Astrocyte (in vitro differentiated cells and primary cell): ENCODE measurements around the gene ARHGDIA. TPM values are rescaled to one million over a fixed set of nuclear protein-coding genes. Genes with fewer than 3 reads are reported as not detected.

Source experiments
- DNase-seq: peaks from one replicate; pipeline ENCODE4 v3.0.0-alpha.2; 2010; ENCODE audit warnings: low read depth
- FAIRE-seq: peaks from 2 replicates; lab custom pipeline; 2011; peaks lifted over from hg19 to GRCh38; lab: Jason Lieb, UNC
- H2AFZ ChIP-seq: 2 replicates; pipeline ENCODE4 v1.6.0; 2012; ENCODE audit warnings: low read depth, low read length, inconsistent platforms
- H3K27ac ChIP-seq: 2 replicates; pipeline ENCODE4 v1.5.1; 2011; ENCODE audit warnings: low read depth, low read length, inconsistent platforms
- H3K27me3 ChIP-seq: 2 replicates; pipeline ENCODE4 v1.6.0; 2011; ENCODE audit warnings: low read length, inconsistent platforms; ENCODE audit not compliant: insufficient read depth
- H3K36me3 ChIP-seq: 2 replicates; pipeline ENCODE4 v1.5.1; 2011; ENCODE audit warnings: low read length, inconsistent platforms; ENCODE audit not compliant: insufficient read depth
- H3K4me1 ChIP-seq: 2 replicates; pipeline ENCODE4 v1.5.1; 2011; ENCODE audit warnings: low read length, inconsistent platforms; ENCODE audit not compliant: insufficient read depth
- H3K4me2 ChIP-seq: 2 replicates; pipeline ENCODE4 v1.6.0; 2012; ENCODE audit warnings: low read length, inconsistent platforms
- H3K4me3 ChIP-seq: 2 replicates; pipeline ENCODE4 v1.5.1; 2011; ENCODE audit warnings: low read depth, mild to moderate bottlenecking, low read length, inconsistent platforms; ENCODE audit not compliant: insufficient read depth
- H3K79me2 ChIP-seq: 2 replicates; pipeline ENCODE4 v1.6.0; 2012; ENCODE audit warnings: mild to moderate bottlenecking, low read length, inconsistent platforms; ENCODE audit not compliant: insufficient read depth
- H3K9ac ChIP-seq: 2 replicates; pipeline ENCODE4 v1.6.0; 2012; ENCODE audit warnings: mild to moderate bottlenecking, low read length, inconsistent platforms
- H3K9me3 ChIP-seq: 2 replicates; pipeline ENCODE4 v1.5.1; 2012; ENCODE audit warnings: low read depth, mild to moderate bottlenecking, low read length, inconsistent platforms; ENCODE audit not compliant: insufficient read depth
- H4K20me1 ChIP-seq: 2 replicates; pipeline ENCODE4 v1.6.0; 2012; ENCODE audit warnings: low read length, inconsistent platforms; ENCODE audit not compliant: insufficient read depth
- H3K27ac Mint-ChIP-seq: one replicate; pipeline ENCODE4 v1.8.0; 2021; ENCODE audit warnings: mild to moderate bottlenecking, mixed read lengths; ENCODE audit not compliant: unreplicated experiment
- H3K27me3 Mint-ChIP-seq: one replicate; pipeline ENCODE4 v1.8.0; 2021; ENCODE audit warnings: low read depth, mixed read lengths; ENCODE audit not compliant: unreplicated experiment
- H3K36me3 Mint-ChIP-seq: one replicate; pipeline ENCODE4 v1.8.0; 2021; ENCODE audit warnings: low read depth, mixed read lengths; ENCODE audit not compliant: unreplicated experiment
- H3K4me1 Mint-ChIP-seq: one replicate; pipeline ENCODE4 v1.8.0; 2021; ENCODE audit warnings: low read depth, mixed read lengths; ENCODE audit not compliant: unreplicated experiment
- H3K4me3 Mint-ChIP-seq: one replicate; pipeline ENCODE4 v1.8.0; 2021; ENCODE audit warnings: mild to moderate bottlenecking, moderate library complexity, mixed read lengths; ENCODE audit not compliant: unreplicated experiment
- H3K9me3 Mint-ChIP-seq: one replicate; pipeline ENCODE4 v1.8.0; 2021; ENCODE audit warnings: mild to moderate bottlenecking, mixed read lengths; ENCODE audit not compliant: unreplicated experiment
- EZH2 ChIP-seq: IDR thresholded peaks from 2 replicates; pipeline ENCODE4 v1.6.1; 2012; ENCODE audit warnings: mild to moderate bottlenecking, low read length, inconsistent platforms; ENCODE audit not compliant: insufficient read depth
- total RNA-seq: library from RNA; stranded (reverse); gene quantifications from 2 replicates; pipeline ENCODE4 v1.2.1, GENCODE V29; 2021
- TF ChIP-seq, protein P1 (sequence below): IDR thresholded peaks from 2 replicates; pipeline ENCODE4 v1.5.1; 2011; ENCODE audit warnings: low read depth, mild to moderate bottlenecking, inconsistent platforms, low read length, moderate library complexity; ENCODE audit not compliant: insufficient read depth

Gene ARHGDIA
- total RNA-seq, 1 donor from 2014 or later, result 352 TPM

DNA sequence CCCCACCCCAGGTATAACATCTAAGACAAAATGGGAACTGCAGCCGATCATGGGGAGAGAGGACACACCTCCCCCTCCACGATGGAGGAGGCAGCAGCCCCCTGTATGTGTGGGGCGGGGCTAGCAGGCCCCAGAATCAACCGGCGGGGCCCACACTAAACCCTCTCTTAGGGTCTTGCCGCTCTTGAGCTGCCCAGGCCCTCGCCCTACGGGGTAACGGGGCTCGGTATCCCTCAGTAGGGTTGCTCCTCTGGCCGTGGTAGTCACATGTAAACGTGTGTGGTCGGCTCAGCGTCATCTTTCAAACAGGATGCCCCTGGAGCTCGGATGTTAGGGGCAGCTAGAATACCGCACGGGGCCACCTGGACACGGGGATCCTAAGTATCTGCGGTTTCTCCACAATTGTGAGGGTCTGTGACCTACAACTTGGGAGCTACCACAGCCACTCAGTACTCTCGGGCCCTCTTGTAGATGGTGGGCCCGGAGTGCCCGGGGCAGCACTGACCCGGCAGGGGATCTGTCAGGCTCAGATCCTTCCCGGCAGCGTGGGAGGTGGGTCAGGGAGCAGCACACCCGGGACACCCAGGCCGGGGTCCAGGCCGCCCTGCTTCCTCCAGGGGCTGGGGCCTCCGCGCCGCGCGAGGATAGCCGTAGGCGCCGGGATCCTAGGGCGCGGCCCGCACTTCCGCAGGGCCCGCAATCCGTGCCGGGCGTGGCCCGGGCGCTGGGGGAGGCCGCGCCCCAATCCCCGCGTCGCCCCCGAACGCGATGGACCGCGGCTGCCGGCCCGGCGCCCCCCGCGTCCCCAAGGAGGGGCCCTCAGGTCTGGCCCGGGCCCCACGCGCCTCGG, 781 bp downstream of the ARHGDIA start:
- Histone ChIP-seq H3K79me2 (peaks cover 56% of the 10 kb centered on the region), H3K9ac (peak overlapping the region; percentile 96), H3K4me1 (peaks cover 37% of the 10 kb centered on the region), H3K27ac (peak overlapping the region; percentile 90), H2AFZ (no peak overlapping the region), H3K4me2 (peak overlapping the region; percentile 99), H3K9me3 (no peaks in the 10 kb centered on the region), H3K4me3 (peak overlapping the region; percentile 92), H3K36me3 (peaks cover 5% of the 10 kb centered on the region), H3K27me3 (no peaks in the 10 kb centered on the region), H4K20me1 (peaks cover 50% of the 10 kb centered on the region)
- no peak for FAIRE-seq
- Mint-ChIP-seq H3K9me3 (no peaks in the 10 kb centered on the region), H3K27me3 (no peaks in the 10 kb centered on the region), H3K4me3 (peak overlapping the region; percentile 88), H3K36me3 (peaks cover 5% of the 10 kb centered on the region), H3K27ac (peak overlapping the region; percentile 97), H3K4me1 (peaks cover 17% of the 10 kb centered on the region)
- DNase-seq, result peak; percentile 48
- TF ChIP-seq, protein P1, sequence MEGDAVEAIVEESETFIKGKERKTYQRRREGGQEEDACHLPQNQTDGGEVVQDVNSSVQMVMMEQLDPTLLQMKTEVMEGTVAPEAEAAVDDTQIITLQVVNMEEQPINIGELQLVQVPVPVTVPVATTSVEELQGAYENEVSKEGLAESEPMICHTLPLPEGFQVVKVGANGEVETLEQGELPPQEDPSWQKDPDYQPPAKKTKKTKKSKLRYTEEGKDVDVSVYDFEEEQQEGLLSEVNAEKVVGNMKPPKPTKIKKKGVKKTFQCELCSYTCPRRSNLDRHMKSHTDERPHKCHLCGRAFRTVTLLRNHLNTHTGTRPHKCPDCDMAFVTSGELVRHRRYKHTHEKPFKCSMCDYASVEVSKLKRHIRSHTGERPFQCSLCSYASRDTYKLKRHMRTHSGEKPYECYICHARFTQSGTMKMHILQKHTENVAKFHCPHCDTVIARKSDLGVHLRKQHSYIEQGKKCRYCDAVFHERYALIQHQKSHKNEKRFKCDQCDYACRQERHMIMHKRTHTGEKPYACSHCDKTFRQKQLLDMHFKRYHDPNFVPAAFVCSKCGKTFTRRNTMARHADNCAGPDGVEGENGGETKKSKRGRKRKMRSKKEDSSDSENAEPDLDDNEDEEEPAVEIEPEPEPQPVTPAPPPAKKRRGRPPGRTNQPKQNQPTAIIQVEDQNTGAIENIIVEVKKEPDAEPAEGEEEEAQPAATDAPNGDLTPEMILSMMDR, result no peak
- TF ChIP-seq EZH2, result no peak

DNA sequence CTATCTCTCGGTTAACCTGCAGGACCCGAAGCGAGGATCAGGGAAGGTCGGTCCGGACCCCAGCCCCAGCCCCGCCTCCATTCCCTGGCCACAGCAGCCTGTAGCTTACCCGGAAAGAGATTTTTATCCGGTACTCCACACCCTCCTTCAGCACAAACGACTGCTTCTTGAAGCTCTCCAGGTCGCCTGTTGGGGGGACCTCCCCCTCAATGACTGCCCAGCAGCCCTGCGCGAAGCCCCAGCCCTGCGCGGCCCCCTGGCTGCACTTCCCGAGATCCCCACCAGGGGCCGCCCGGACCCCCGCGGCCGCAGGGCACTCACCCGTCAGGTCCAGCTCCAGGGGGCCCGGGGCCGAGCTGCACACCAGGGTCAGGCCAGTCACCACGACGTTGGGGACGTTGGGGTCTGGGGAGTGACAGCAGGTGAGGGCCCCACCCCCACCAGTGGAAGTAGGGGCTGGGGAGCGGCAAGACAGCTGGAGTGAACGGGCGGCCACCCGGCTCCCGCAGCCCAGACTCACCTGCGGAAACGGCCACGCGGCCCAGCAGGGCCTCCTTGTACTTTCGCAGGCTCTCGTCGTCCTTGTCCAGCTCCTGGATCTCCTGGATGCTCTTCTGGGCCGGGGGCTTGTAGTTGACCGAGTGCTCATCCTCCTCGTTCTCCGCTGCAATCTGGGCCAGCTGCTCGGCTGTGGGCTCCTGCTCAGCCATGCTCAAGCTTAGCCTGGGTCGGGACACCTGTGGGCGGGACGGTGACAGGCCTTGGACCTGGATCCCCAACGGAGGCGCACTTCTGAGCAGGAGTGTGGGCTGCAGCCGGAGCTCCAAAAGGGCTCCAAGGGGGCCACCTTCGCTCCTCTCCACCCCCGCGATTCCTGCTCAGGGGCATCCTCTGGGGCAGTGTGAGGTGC, 1.7 kb downstream of the ARHGDIA start:
- Mint-ChIP-seq H3K9me3 (no peaks in the 10 kb centered on the region), H3K4me3 (peak overlapping the region; percentile 88), H3K27ac (peak overlapping the region; percentile 97), H3K36me3 (peaks cover 5% of the 10 kb centered on the region), H3K27me3 (no peaks in the 10 kb centered on the region), H3K4me1 (peaks cover 19% of the 10 kb centered on the region)
- FAIRE-seq, result no peak
- Histone ChIP-seq H3K4me2 (peak overlapping the region; percentile 99), H3K9ac (peak overlapping the region; percentile 96), H3K36me3 (peaks cover 5% of the 10 kb centered on the region), H3K9me3 (no peaks in the 10 kb centered on the region), H3K27me3 (no peaks in the 10 kb centered on the region), H3K4me3 (peak overlapping the region; percentile 92), H2AFZ (no peak overlapping the region), H3K79me2 (peaks cover 60% of the 10 kb centered on the region), H4K20me1 (peaks cover 59% of the 10 kb centered on the region), H3K4me1 (peaks cover 37% of the 10 kb centered on the region), H3K27ac (peak overlapping the region; percentile 90)
- DNase-seq, result no peak
- TF ChIP-seq EZH2, result no peak
- TF ChIP-seq, protein P1, result peak; percentile 33
